SK-N-SH treated with all-trans-retinoic acid at 6 μM for 48 hours (cell line): ENCODE results near the gene AKT1.

Experiments used
- ARNTL ChIP-seq: fragments of 450-650 bp; formaldehyde crosslinking; IDR thresholded peaks from 2 replicates; pipeline ENCODE4 v1.5.0; 2020; ENCODE audit warnings: low read depth, mild to moderate bottlenecking, moderate library complexity, borderline replicate concordance
- GLIS3 ChIP-seq: fragments of 250-450 bp; sonication (Bioruptor Pico); IDR thresholded peaks from 2 replicates; pipeline ENCODE4 v1.5.0; 2020; ENCODE audit warnings: mild to moderate bottlenecking, moderate library complexity
- OSR1 ChIP-seq: fragments of 250-450 bp; sonication (Bioruptor Pico); IDR thresholded peaks from 2 replicates; pipeline ENCODE4 v1.8.0; 2022; ENCODE audit warnings: moderate library complexity, mild to moderate bottlenecking, inconsistent platforms
- TCF4 ChIP-seq: fragments of 250-450 bp; sonication (Bioruptor Pico); IDR thresholded peaks from 2 replicates; pipeline ENCODE4 v1.8.0; 2021; ENCODE audit warnings: mild to moderate bottlenecking, moderate library complexity, borderline replicate concordance
- TOX ChIP-seq: fragments of 250-450 bp; sonication (Bioruptor Pico); IDR thresholded peaks from 2 replicates; pipeline ENCODE4 v1.8.0; 2021; ENCODE audit warnings: mild to moderate bottlenecking, moderate library complexity, borderline replicate concordance
- ZFP3 ChIP-seq: fragments of 250-450 bp; sonication (Bioruptor Pico); IDR thresholded peaks from 2 replicates; pipeline ENCODE4 v1.5.0; 2020; ENCODE audit warnings: mild to moderate bottlenecking, moderate library complexity
- ZFP30 ChIP-seq: fragments of 450-650 bp; formaldehyde crosslinking; IDR thresholded peaks from 2 replicates; pipeline ENCODE4 v1.5.0; 2022; ENCODE audit warnings: mild to moderate bottlenecking, moderate library complexity
- ZNF70 ChIP-seq: fragments of 450-650 bp; formaldehyde crosslinking; IDR thresholded peaks from 2 replicates; pipeline ENCODE4 v1.5.0; 2020; ENCODE audit warnings: mild to moderate bottlenecking, moderate library complexity
- TF ChIP-seq, protein P1 (sequence below): fragments of 250-450 bp; sonication (Bioruptor Pico); IDR thresholded peaks from 2 replicates; pipeline ENCODE4 v1.8.0; 2020; ENCODE audit warnings: mild to moderate bottlenecking, moderate library complexity, borderline replicate concordance
- TF ChIP-seq, protein P2 (sequence below): fragments of 250-450 bp; sonication (Bioruptor Pico); IDR thresholded peaks from 2 replicates; pipeline ENCODE4 v1.5.1; 2020; ENCODE audit warnings: low read depth, mild to moderate bottlenecking, moderate library complexity

DNA sequence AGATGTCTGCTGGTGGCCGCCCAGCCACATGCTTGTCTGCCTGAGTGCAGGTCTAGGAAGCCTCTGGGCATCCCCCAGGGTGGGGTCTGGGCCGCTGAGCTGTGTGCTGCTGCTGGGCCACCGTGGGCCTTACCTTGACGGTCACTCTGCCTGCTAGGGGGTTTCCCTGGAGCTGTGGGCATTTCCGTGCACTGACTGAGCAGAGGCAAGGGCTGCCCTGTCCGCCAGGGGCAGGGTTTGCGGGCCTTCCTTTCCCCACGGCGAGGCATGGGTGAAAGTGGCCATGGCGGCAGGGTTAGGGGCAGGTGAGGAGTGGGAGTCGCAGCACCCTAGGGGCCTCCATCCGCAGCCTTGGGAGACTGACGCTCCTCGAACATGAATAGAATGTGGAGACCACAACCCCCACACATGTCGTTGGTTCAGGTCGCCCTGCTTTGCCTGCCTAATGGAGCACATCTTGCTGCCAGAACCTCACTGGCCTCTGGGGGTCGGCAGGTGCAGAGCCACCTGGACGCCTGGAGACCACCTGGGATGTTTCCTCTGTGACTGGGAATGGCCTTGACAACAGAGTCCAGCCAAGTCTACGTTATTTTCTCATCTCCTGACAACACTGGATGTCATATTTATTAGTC is 7.8 kb upstream of the AKT1 start:
- TF ChIP-seq TCF4 (CRISPR knock-in tag), result no peak
- TF ChIP-seq, protein P1, sequence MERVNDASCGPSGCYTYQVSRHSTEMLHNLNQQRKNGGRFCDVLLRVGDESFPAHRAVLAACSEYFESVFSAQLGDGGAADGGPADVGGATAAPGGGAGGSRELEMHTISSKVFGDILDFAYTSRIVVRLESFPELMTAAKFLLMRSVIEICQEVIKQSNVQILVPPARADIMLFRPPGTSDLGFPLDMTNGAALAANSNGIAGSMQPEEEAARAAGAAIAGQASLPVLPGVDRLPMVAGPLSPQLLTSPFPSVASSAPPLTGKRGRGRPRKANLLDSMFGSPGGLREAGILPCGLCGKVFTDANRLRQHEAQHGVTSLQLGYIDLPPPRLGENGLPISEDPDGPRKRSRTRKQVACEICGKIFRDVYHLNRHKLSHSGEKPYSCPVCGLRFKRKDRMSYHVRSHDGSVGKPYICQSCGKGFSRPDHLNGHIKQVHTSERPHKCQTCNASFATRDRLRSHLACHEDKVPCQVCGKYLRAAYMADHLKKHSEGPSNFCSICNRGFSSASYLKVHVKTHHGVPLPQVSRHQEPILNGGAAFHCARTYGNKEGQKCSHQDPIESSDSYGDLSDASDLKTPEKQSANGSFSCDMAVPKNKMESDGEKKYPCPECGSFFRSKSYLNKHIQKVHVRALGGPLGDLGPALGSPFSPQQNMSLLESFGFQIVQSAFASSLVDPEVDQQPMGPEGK (CRISPR knock-in tag), result no peak
- TF ChIP-seq ZFP3 (CRISPR knock-in tag), result no peak
- TF ChIP-seq GLIS3 (CRISPR knock-in tag), result no peak
- TF ChIP-seq TOX (CRISPR knock-in tag), result no peak
- TF ChIP-seq OSR1, result no peak
- TF ChIP-seq, protein P2, sequence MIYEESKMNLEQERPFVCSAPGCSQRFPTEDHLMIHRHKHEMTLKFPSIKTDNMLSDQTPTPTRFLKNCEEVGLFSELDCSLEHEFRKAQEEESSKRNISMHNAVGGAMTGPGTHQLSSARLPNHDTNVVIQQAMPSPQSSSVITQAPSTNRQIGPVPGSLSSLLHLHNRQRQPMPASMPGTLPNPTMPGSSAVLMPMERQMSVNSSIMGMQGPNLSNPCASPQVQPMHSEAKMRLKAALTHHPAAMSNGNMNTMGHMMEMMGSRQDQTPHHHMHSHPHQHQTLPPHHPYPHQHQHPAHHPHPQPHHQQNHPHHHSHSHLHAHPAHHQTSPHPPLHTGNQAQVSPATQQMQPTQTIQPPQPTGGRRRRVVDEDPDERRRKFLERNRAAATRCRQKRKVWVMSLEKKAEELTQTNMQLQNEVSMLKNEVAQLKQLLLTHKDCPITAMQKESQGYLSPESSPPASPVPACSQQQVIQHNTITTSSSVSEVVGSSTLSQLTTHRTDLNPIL (CRISPR knock-in tag), result no peak
- no peak for TF ChIP-seq ZFP30 (CRISPR knock-in tag)
- no peak for TF ChIP-seq ZNF70 (CRISPR knock-in tag)
- no peak for TF ChIP-seq ARNTL (CRISPR knock-in tag)
